NCI-H510A (cell line): ENCODE data around the gene CBX4.

Source experiments
- DNase-seq: peaks from one replicate; lab custom pipeline; 2025; lab: John Stamatoyannopoulos, UW

CBX4 gene

DNA sequence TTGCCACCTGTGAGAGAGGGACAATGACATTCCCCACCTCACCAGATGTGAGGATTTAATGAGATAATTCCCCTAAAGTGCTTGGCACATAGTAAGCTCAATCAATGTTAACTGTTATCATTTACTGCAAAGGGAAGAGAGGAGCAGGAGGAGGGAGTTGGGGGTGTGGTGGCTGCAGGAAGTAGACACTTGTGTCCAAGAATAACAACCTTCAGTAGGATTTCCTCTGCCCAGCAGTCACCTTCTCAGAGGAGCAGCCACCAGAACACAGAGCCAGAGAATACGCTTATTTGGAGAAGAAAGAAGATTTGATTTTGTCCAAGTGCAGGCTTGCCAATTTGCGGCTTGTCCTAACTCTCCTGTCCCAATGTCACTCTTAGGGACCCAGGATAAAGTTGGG lies 10.2 kb downstream of the CBX4 start:
- no peak for DNase-seq

DNA sequence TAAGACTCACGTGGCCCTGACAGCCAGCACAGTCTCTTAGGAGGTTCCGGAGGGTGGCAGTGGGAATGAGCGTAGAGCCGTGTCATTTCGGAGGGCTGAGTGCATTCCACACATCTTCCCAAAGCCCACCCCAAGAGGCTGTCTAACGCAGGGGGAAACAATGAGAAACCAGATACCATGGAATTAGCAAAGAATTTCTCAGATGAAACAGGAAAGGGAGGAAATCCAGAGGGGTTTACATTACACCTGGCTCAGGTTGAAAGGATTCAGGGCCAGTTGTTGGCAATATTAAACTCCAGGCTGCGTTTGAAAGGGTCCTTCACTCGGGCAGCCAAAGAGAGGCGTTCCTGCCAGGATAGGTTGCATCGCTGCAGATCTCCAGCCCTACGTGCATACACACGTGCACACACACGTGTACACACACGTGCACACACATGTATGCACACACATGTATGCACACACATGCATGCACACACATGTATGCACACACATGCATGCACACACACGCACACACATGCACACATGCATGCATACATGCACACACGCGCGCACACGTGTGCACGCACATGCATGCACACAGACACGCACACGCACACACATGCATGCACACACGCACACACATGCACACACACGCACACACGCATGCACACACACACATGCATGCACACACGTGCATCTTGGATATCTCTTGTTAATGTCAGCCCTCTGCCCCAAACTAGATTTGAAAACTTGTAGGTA lies 12.2 kb downstream of the CBX4 start:
- DNase-seq = no peak

GRCh38 chr17:79826204-79826680 lies 13.0 kb downstream of the CBX4 start:
- no peak for DNase-seq

GRCh38 chr17:79825580-79825921 lies 13.7 kb downstream of the CBX4 start:
- DNase-seq = no peak

DNA sequence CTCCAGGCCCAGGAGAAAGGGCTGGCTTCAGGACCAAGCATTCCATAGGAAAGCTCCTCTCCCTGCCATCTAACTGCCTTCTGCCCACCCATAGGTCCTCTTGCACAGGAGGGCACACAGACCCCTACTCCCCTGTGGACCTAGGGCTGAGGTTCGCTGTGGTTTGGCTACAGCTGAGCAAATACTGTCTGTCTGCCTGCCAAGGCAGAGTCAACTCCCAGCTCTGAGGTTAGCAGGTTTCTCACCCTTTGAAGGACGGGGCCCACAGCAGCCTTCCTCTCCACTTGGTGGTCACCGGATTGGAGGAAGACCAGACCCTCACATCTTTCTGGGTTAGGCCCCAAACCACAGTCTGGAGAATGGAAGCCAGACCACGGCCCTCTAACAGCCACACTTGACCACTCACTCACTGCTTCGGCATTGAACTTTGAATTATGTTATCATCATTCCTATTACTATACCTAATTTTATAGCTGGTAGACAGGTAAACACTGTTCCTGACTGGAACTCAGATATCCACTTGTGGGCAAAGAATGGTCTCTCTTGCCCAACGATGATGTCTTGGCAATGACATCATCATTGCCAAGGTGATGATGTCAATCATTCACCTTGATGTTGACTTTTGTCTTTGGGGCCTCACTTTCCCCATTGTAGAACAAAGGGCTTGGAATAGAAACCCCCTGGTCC lies 14.2 kb downstream of the CBX4 start:
- DNase-seq = no peak

DNA sequence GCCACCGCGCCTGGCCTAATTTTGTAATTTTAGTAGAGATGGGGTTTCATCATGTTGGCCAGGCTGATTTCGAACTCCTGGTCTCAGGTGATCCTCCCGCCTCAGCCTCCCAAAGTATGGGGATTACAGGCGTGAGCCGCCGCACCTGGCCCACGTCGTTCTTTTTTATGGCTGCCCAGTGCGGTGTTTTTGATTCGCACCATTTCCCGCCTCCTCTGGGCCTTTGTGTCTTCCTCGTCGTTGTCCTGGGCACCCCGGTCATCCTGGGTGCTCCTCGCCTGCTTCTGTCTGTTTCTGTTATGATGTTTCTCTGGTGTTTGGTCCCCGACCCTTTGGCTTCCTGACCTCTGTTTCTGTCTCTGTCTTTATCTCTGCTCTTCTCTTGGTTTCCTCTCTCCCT lies 15.0 kb downstream of the CBX4 start:
- no peak for DNase-seq

GRCh38 chr17:79822583-79823124 lies 16.6 kb downstream of the CBX4 start:
- DNase-seq = no peak

GRCh38 chr17:79821331-79822095 lies 17.7 kb downstream of the CBX4 start:
- DNase-seq = no peak

- DNase-seq = no peak
Observed at GRCh38 chr17:79820959-79821330, 18.3 kb downstream of the CBX4 start.

- no peak for DNase-seq
Observed at GRCh38 chr17:79819534-79820276, 19.5 kb downstream of the CBX4 start.

GRCh38 chr17:79819085-79819484 lies 20.2 kb downstream of the CBX4 start:
- no peak for DNase-seq

GRCh38 chr17:79818026-79818758 lies 21.0 kb downstream of the CBX4 start:
- DNase-seq = no peak

GRCh38 chr17:79815836-79816461 lies 23.3 kb downstream of the CBX4 start:
- no peak for DNase-seq

- no peak for DNase-seq
Observed at GRCh38 chr17:79814974-79815835, 24.0 kb downstream of the CBX4 start.

- DNase-seq = no peak
Observed at GRCh38 chr17:79814127-79814973, 24.9 kb downstream of the CBX4 start.

- DNase-seq = peak; percentile 49
Observed at GRCh38 chr17:79813297-79814126, 25.7 kb downstream of the CBX4 start.

- DNase-seq = no peak
Observed at GRCh38 chr17:79812353-79813258, 26.6 kb downstream of the CBX4 start.
